IPS DF 6.9 (cell line): Measurements from ENCODE around the gene MYCL.
"Not testable (repeated sequence)": the region's sequence is repeated elsewhere in the genome, so short reads cannot be mapped to it uniquely, and the experiment has no call there.

Experiments used
- DNase-seq: peaks from one replicate; pipeline ENCODE4 v3.0.0-alpha.2; 2013; ENCODE audit warnings: low read depth, low spot score
- H3K27ac ChIP-seq: one replicate; pipeline ENCODE4 v1.5.1; 2013; ENCODE audit warnings: low read length, control low read depth
- H3K27me3 ChIP-seq: 2 replicates; pipeline ENCODE4 v1.6.1; 2013; ENCODE audit warnings: mild to moderate bottlenecking, low read length; ENCODE audit not compliant: control insufficient read depth, insufficient read depth
- H3K36me3 ChIP-seq: 2 replicates; pipeline ENCODE4 v1.6.1; 2013; ENCODE audit warnings: low read length; ENCODE audit not compliant: control insufficient read depth, insufficient read depth
- H3K4me1 ChIP-seq: 2 replicates; pipeline ENCODE4 v1.6.1; 2013; ENCODE audit warnings: low read length; ENCODE audit not compliant: control insufficient read depth, insufficient read depth
- H3K4me3 ChIP-seq: 2 replicates; pipeline ENCODE4 v1.5.1; 2013; ENCODE audit warnings: mild to moderate bottlenecking, low read length
- H3K9me3 ChIP-seq: 2 replicates; pipeline ENCODE4 v1.6.1; 2013; ENCODE audit warnings: low read length, inconsistent platforms; ENCODE audit not compliant: control insufficient read depth, insufficient read depth
- WGBS: extraction: QIAGEN DNeasy Blood & Tissue Kit; methylation state at CpG from one replicate; pipeline ENCODE4 v1.1.7; 2013; ENCODE audit warnings: mixed read lengths, missing lambda C conversion rate; ENCODE audit not compliant: insufficient read length, insufficient coverage; 5-methylcytosine and 5-hydroxymethylcytosine counted together

MYCL gene

DNA sequence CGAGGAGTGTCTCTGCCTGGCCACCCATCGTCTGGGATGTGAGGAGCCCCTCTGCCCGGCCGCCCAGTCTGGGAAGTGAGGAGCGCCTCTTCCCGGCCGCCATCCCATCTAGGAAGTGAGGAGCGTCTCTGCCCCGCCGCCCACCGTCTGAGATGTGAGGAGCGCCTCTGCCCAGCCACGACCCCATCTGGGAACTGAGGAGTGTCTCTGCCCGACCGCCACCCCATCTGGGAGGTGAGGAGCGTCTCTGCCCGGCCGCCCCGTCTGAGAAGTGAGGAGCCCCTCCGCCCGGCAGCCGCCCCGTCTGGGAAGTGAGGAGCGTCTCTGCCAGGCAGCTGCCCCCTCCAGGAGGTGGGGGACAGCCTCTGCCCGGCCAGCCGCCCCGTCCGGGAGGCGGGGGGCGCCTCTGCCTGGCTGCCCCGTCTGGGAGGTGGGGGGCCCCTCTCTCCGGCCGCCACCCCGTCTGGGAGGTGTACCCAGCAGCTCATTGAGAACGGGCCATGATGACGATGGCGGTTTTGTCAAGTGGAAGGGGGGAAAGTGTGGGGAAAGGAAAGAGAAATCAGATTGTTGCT is 32.1 kb downstream of the MYCL start:
- H3K4me1 ChIP-seq, H3K9me3 ChIP-seq, H3K36me3 ChIP-seq, H3K4me3 ChIP-seq, H3K27me3 ChIP-seq, DNase-seq, H3K27ac ChIP-seq: not testable (repeated sequence)
- WGBS, result no CpG with 5 or more reads among the region's 37 CpGs

DNA sequence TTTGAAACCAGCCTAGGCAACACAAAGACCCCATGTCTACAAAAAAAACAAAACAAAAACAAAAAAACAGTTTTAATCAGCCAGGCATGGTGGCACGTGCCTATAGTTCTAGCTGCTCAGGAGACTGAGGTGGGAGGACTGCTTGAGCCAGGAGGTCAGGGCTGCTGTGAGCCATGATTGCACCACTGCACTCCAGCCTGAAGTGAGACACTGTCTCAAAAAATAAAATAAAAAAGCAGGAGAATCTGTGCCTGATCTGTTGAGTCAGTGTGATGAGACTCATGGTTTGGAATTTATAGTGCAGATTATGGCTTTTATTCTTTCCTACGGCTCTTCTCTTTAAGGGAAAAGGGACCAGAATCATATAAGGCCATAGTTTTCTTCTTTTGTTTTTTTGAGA is 35.0 kb downstream of the MYCL start:
- DNase-seq, result no peak
- Histone ChIP-seq H3K9me3 (no peaks in the 10 kb centered on the region), H3K27me3 (no peaks in the 10 kb centered on the region), H3K4me1 (no peaks in the 10 kb centered on the region), H3K27ac (no peak overlapping the region), H3K4me3 (no peak overlapping the region), H3K36me3 (no peaks in the 10 kb centered on the region)
- no CpG with 5 or more reads among the region's 2 CpGs for WGBS

DNA sequence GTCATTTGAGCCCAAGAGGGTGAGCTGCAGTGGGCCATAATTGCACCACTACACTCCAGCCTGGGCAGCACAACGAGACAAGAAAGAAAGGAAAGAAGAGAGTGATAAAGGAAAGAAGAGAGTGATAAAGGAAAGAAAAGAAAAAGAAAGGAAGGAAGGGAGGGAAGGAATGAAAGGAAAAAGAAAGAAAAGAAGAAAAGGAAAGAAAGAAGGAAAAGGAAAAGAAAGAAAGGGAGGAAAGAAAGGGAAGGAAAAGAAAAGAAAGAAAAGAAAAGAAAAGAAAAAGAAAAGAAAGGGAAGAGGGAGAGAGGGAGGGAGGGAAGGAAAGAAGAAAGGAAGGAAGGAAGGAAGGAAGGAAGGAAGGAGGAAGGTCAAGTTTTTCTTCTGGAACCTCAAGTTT is 36.0 kb downstream of the MYCL start:
- no CpG with 5 or more reads among the region's 1 CpG for WGBS
- no peaks in the 10 kb centered on the region for H3K36me3 ChIP-seq
- H3K4me3 ChIP-seq, result no peak overlapping the region
- H3K4me1 ChIP-seq, result no peaks in the 10 kb centered on the region
- no peaks in the 10 kb centered on the region for H3K27me3 ChIP-seq
- DNase-seq, result no peak
- H3K27ac ChIP-seq, result no peak overlapping the region
- no peaks in the 10 kb centered on the region for H3K9me3 ChIP-seq

DNA sequence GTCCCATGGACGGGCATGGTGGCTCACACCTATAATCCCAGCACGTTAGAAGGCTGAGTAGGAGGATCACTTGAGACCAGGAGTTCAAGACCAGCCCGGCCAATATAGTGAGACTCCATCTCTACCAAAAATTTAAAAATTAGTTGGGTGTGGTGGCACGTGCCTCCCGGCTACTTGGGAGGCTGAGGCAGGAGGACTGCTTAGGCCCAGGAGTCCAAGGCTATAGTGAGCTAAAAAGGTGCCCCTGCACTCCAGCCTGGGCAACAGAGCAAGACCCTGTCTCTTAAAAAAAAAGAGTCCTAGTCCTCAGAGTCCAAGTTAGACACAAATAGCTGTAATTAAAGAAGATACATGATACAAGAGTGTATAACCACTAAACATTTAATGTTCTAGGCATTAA is 38.5 kb downstream of the MYCL start:
- Histone ChIP-seq H3K36me3 (no peaks in the 10 kb centered on the region), H3K4me3 (no peak overlapping the region), H3K27ac (no peak overlapping the region), H3K9me3 (no peaks in the 10 kb centered on the region), H3K27me3 (no peaks in the 10 kb centered on the region), H3K4me1 (no peaks in the 10 kb centered on the region)
- no CpG with 5 or more reads among the region's 5 CpGs for WGBS
- DNase-seq, result no peak

DNA sequence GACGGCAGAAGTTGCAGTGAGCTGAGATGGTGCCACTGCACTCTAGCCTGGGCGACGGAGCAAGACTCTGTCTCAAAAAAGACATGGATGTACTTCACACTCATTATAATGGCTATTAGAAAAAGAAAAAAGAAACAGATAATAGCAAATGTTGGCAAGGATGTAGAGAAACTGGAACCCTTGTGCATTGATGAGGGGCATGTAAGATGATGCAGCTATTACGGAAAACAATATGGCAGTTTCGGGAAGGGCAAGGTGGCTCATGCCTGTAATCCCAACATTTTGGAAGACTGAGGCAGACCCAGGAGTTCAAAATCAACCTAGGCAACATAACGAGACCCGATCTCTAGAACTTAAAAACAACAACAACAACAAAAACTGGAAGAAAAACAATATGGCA is 40.7 kb downstream of the MYCL start:
- no peak for DNase-seq
- Histone ChIP-seq H3K36me3 (0 out of 2 replicates have a peak, but pooled peaks cover 2% of the 10 kb centered on the region), H3K27ac (no peak overlapping the region), H3K4me1 (no peaks in the 10 kb centered on the region), H3K27me3 (no peaks in the 10 kb centered on the region), H3K4me3 (no peak overlapping the region), H3K9me3 (no peaks in the 10 kb centered on the region)
- no CpG with 5 or more reads among the region's 7 CpGs for WGBS

DNA sequence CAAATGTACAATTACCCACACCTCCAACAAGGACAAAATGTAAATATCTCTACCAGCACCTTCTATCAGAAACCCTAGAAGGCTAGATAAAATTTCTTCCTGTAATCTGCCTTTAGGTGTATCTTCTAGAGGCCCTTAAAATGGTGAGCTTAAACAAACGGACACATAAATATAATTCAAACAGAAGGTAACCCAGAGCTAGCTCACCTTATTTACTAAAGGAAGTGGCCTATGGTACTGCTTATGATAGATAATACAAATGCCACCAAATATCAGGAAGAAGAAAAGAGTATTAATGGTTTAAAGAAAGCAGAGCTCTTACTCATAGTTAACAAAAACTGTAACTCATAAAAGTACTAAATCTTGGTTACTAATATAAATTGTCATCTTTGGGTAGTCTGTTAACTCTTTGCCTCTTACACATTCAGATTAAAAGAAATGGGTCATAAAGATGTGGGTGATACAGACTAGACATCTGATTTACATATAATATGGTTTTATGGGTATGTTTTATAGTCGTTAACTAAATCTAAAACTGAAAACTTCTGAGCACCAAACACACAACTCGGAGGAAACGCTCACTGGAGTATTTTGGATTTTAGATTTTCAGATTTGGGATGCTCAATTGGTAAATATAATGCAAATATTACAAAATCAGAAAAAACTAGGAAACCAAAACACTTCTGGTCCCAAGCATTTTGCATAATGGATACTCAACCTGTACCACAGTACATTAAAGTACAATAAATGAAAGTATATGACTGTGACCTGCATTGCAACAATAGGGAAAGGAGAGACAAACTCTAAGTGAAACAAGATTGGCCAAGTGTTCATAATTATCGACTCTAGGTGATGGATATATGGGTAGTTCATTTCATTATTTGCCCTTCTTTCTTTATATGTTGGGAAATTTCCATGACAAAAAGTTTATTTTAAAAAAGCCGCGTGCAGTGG is 41.6 kb downstream of the MYCL start:
- no peaks in the 10 kb centered on the region for H3K9me3 ChIP-seq
- H3K36me3 ChIP-seq, result 0 out of 2 replicates have a peak, but pooled peaks cover 2% of the 10 kb centered on the region
- no peaks in the 10 kb centered on the region for H3K27me3 ChIP-seq
- H3K27ac ChIP-seq, result no peak overlapping the region
- no CpG with 5 or more reads among the region's 7 CpGs for WGBS
- DNase-seq, result no peak
- no peaks in the 10 kb centered on the region for H3K4me1 ChIP-seq
- H3K4me3 ChIP-seq, result no peak overlapping the region

DNA sequence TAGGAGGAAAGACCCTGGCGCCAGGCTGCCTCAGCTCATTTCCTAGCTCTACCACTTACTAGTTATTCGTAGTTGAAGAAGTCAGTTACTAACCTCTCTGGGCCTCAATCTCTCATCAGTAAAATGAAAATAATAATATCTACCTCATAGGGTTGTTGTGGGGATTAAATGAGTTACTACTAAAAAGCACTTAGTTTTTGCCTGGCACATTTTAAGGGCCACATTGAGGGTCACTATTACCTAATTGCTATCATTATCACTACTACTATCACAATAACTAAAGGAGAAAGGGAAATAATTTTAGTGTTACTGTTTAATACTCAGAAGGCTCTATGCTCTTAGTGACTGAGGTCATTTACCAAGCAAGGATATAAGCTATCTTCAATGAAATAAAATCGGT is 43.4 kb downstream of the MYCL start:
- H3K4me3 ChIP-seq, result no peak overlapping the region
- no peaks in the 10 kb centered on the region for H3K27me3 ChIP-seq
- no peaks in the 10 kb centered on the region for H3K4me1 ChIP-seq
- WGBS, result no CpG with 5 or more reads among the region's 3 CpGs
- 0 out of 2 replicates have a peak, but pooled peaks cover 2% of the 10 kb centered on the region for H3K36me3 ChIP-seq
- no peaks in the 10 kb centered on the region for H3K9me3 ChIP-seq
- no peak overlapping the region for H3K27ac ChIP-seq
- DNase-seq, result no peak

DNA sequence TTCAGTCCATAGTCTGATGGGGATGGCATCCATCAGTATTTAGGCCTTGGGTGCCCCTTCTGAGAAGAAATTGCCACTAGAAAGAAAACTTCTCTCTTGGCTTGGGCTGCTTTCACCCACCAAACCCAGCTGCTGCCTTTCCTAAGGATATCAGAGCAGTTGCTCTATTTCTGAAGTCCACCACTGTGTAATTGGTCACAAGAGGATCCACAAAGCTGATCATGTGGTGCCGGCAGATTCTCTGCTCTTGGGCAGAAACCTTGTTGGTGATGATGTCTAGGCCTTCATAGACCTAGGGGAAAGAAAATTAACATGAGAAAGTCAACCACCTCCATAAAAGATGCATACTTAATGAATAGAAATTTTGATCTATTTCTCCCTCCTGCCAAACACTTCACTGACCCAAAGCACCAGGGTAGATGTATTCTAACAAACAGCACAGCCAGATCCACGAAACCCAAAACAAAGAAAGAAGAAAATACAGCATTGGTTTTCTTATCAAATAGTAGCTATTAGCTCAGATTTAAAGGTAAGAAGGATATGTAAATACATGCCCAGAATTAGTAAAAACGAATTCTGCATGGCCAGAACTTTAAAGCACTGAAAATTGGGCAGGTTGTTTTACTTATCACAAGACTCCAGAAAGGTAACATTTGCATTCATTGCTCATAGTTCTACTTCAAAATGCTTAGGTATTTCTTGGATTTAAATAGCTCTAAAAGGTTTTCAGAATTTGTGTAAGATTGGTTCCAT is 44.4 kb downstream of the MYCL start:
- Histone ChIP-seq H3K9me3 (no peaks in the 10 kb centered on the region), H3K4me1 (no peaks in the 10 kb centered on the region), H3K4me3 (no peak overlapping the region), H3K27me3 (no peaks in the 10 kb centered on the region), H3K27ac (no peak overlapping the region), H3K36me3 (0 out of 2 replicates have a peak, but pooled peaks cover 2% of the 10 kb centered on the region)
- DNase-seq, result no peak
- WGBS, result no CpG with 5 or more reads among the region's 3 CpGs

DNA sequence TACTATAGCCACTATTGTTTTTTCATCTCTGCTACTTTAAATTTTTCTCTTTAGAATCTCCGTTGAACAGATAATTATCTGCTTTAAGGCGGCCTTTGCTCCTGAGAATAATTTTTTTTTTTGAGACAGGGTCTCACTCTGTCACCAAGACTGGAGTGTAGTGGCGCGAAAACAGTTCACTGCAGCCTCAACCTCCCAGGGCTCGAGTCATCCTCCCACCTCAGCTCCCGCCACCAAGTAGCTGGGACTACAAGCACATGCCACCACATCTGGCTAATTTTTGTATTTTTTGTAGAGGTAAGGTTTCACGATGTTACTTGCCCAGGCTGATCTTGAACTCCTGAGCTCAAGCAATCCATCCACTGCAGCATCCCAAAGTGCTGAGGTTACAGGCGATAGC is 47.0 kb downstream of the MYCL start:
- H3K4me3 ChIP-seq, result no peak overlapping the region
- 0 out of 2 replicates have a peak, but pooled peaks cover 2% of the 10 kb centered on the region for H3K36me3 ChIP-seq
- H3K27ac ChIP-seq, result no peak overlapping the region

DNA sequence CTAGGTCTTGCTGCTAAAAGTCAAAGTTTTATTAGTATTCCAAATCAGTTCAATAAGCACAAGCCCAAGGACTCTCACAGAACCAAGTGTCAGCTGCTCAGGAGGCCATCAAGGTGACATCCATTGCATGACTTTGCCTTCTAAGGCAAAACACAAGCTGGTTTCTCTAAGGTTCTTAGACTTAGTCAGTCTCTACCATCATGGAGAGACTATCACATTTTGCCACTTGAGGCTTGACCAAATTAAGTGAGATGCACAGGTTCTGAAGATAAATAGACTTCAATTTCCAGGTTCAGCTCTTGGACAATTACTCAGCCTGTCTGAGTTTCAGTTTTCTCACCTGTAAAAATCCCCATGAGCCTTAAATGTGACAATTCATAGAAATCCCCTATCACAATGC is 47.4 kb downstream of the MYCL start:
- Histone ChIP-seq H3K27ac (no peak overlapping the region), H3K27me3 (no peaks in the 10 kb centered on the region), H3K4me3 (no peak overlapping the region), H3K36me3 (0 out of 2 replicates have a peak, but pooled peaks cover 2% of the 10 kb centered on the region), H3K9me3 (no peaks in the 10 kb centered on the region), H3K4me1 (no peaks in the 10 kb centered on the region)
- no peak for DNase-seq

More for the DNA sequence above, 47.0 kb downstream of the MYCL start:
- WGBS, result no CpG with 5 or more reads among the region's 8 CpGs
- Histone ChIP-seq H3K4me1 (no peaks in the 10 kb centered on the region), H3K9me3 (no peaks in the 10 kb centered on the region), H3K27me3 (no peaks in the 10 kb centered on the region)
- DNase-seq, result no peak
